Retina (tissue), 1 donor: ENCODE data around the gene MAP3K21.
A peak's percentile ranks its signal among the peaks of the same experiment; 100 is the strongest.

Experiments
- DNase-seq: peaks from one replicate; pipeline ENCODE4 v3.0.0-alpha.2; 2016

The MAP3K21 gene

GRCh38 chr1:233360525-233361102 is 33.1 kb downstream of the MAP3K21 start:
- DNase-seq, result no peak

- peak; percentile 62 for DNase-seq
Observed at GRCh38 chr1:233361876-233362275, 34.4 kb downstream of the MAP3K21 start.

GRCh38 chr1:233362743-233363142 is 35.2 kb downstream of the MAP3K21 start:
- DNase-seq, result no peak

- no peak for DNase-seq
Observed at GRCh38 chr1:233364026-233364425, 36.5 kb downstream of the MAP3K21 start.

- DNase-seq, result no peak
Observed at GRCh38 chr1:233364695-233365539, 37.4 kb downstream of the MAP3K21 start.

- DNase-seq, result no peak
Observed at GRCh38 chr1:233366575-233366974, 39.1 kb downstream of the MAP3K21 start.

- no peak for DNase-seq
Observed at GRCh38 chr1:233367057-233367803, 39.7 kb downstream of the MAP3K21 start.

GRCh38 chr1:233368106-233368788 is 40.7 kb downstream of the MAP3K21 start:
- no peak for DNase-seq

- no peak for DNase-seq
Observed at GRCh38 chr1:233368789-233369130, 41.2 kb downstream of the MAP3K21 start.

- DNase-seq, result no peak
Observed at GRCh38 chr1:233372218-233373120, 44.9 kb downstream of the MAP3K21 start.

- DNase-seq, result no peak
Observed at GRCh38 chr1:233373226-233373625, 45.7 kb downstream of the MAP3K21 start.

GRCh38 chr1:233375653-233376052 is 48.1 kb downstream of the MAP3K21 start:
- no peak for DNase-seq

- no peak for DNase-seq
Observed at GRCh38 chr1:233376382-233377110, 49.0 kb downstream of the MAP3K21 start.

GRCh38 chr1:233379869-233380438 is 52.4 kb downstream of the MAP3K21 start:
- DNase-seq, result no peak

GRCh38 chr1:233381806-233382205 is 54.3 kb downstream of the MAP3K21 start:
- DNase-seq, result no peak

GRCh38 chr1:233383984-233384383 is 56.5 kb downstream of the MAP3K21 start:
- DNase-seq, result no peak

- no peak for DNase-seq
Observed at GRCh38 chr1:233386336-233386735, 58.8 kb downstream of the MAP3K21 start.

- DNase-seq, result no peak
Observed at GRCh38 chr1:233387585-233387984, 60.1 kb downstream of the MAP3K21 start.

GRCh38 chr1:233389169-233389568 is 61.6 kb downstream of the MAP3K21 start:
- DNase-seq, result no peak

- no peak for DNase-seq
Observed at GRCh38 chr1:233389893-233390292, 62.4 kb downstream of the MAP3K21 start.
